Measurements from ENCODE around the gene SGCE.

DNA sequence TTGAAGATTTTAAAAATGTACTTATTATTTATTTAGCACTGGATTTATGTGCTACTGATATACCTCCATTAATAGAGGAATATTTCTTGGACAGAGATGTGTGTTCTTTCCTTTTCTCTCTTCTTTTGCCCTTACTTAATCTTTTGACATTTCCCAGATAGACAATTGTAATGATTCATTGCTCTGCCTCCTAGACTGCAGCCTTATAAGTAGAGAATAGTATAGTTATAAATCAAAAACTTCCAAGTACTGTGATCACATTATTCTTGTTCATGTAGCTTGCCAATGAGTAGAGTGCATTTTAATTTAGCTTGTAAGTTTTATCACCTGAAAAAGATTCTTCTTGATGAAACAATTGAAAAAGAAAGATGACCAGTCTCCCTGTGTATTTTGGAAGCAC lies 98.7 kb downstream of the SGCE start:
- TF ChIP-seq, protein P1, sequence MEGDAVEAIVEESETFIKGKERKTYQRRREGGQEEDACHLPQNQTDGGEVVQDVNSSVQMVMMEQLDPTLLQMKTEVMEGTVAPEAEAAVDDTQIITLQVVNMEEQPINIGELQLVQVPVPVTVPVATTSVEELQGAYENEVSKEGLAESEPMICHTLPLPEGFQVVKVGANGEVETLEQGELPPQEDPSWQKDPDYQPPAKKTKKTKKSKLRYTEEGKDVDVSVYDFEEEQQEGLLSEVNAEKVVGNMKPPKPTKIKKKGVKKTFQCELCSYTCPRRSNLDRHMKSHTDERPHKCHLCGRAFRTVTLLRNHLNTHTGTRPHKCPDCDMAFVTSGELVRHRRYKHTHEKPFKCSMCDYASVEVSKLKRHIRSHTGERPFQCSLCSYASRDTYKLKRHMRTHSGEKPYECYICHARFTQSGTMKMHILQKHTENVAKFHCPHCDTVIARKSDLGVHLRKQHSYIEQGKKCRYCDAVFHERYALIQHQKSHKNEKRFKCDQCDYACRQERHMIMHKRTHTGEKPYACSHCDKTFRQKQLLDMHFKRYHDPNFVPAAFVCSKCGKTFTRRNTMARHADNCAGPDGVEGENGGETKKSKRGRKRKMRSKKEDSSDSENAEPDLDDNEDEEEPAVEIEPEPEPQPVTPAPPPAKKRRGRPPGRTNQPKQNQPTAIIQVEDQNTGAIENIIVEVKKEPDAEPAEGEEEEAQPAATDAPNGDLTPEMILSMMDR (IDR thresholded peaks at IDR 0.05 in 8 of 11, conservative IDR thresholded peaks at IDR 0.05 in 3 of 11) = no peak
- TF ChIP-seq POLR2A (IDR thresholded peaks at IDR 0.05) = no peak
